ENCODE results near the gene TCAP.
"Not testable (repeated sequence)": the region's sequence is repeated elsewhere in the genome, so short reads cannot be mapped to it uniquely, and the experiment has no call there.

TCAP gene

GRCh38 chr17:39703913-39704312 is 38.8 kb downstream of the TCAP start:
- H3K9me3 ChIP-seq (ENCODE audit: control insufficient read depth, insufficient read depth, low read length) = no peaks in the 10 kb centered on the region
- no peaks in the 10 kb centered on the region for H3K27me3 ChIP-seq (ENCODE audit: control insufficient read depth, insufficient read depth, low read length)
- H3K27ac ChIP-seq (ENCODE audit: low read depth, low read length) = peak overlapping the region; percentile 68
- H3K36me3 ChIP-seq (ENCODE audit: control insufficient read depth, insufficient read depth, low read length) = peaks cover 44% of the 10 kb centered on the region
- H3K4me3 ChIP-seq (ENCODE audit: low read depth, low read length) = no peak overlapping the region; the same call in 1 of the 2 replicates
- no peak overlapping the region for H3K9ac ChIP-seq (ENCODE audit: low read depth, low read length)
- H3K4me1 ChIP-seq (ENCODE audit: control insufficient read depth, insufficient read depth, low read length) = peaks cover 58% of the 10 kb centered on the region

- Histone ChIP-seq H3K9ac (ENCODE audit: low read depth, low read length) (no peak overlapping the region), H3K9me3 (ENCODE audit: control insufficient read depth, insufficient read depth, low read length) (no peaks in the 10 kb centered on the region), H3K27me3 (ENCODE audit: control insufficient read depth, insufficient read depth, low read length) (no peaks in the 10 kb centered on the region), H3K27ac (ENCODE audit: low read depth, low read length) (peak overlapping the region; percentile 76), H3K36me3 (ENCODE audit: control insufficient read depth, insufficient read depth, low read length) (peaks cover 54% of the 10 kb centered on the region), H3K4me3 (ENCODE audit: low read depth, low read length) (peak overlapping the region; percentile 17; the same call in 1 of the 2 replicates), H3K4me1 (ENCODE audit: control insufficient read depth, insufficient read depth, low read length) (peaks cover 51% of the 10 kb centered on the region)
These were observed 39.8 kb downstream of the TCAP start for GRCh38 chr17:39704821-39705551.

GRCh38 chr17:39705786-39706348 is 40.7 kb downstream of the TCAP start:
- Histone ChIP-seq H3K4me1 (ENCODE audit: control insufficient read depth, insufficient read depth, low read length) (peaks cover 51% of the 10 kb centered on the region), H3K9me3 (ENCODE audit: control insufficient read depth, insufficient read depth, low read length) (no peaks in the 10 kb centered on the region), H3K27ac (ENCODE audit: low read depth, low read length) (peak overlapping the region; percentile 76), H3K36me3 (ENCODE audit: control insufficient read depth, insufficient read depth, low read length) (peaks cover 63% of the 10 kb centered on the region), H3K9ac (ENCODE audit: low read depth, low read length) (no peak overlapping the region; the same call in 1 of the 2 replicates), H3K27me3 (ENCODE audit: control insufficient read depth, insufficient read depth, low read length) (no peaks in the 10 kb centered on the region), H3K4me3 (ENCODE audit: low read depth, low read length) (no peak overlapping the region)

- H3K9me3 ChIP-seq (ENCODE audit: control insufficient read depth, insufficient read depth, low read length) = no peaks in the 10 kb centered on the region
- H3K4me3 ChIP-seq (ENCODE audit: low read depth, low read length) = no peak overlapping the region
- H3K36me3 ChIP-seq (ENCODE audit: control insufficient read depth, insufficient read depth, low read length) = peaks cover 68% of the 10 kb centered on the region
- H3K27ac ChIP-seq (ENCODE audit: low read depth, low read length) = no peak overlapping the region
- peaks cover 49% of the 10 kb centered on the region for H3K4me1 ChIP-seq (ENCODE audit: control insufficient read depth, insufficient read depth, low read length)
- H3K27me3 ChIP-seq (ENCODE audit: control insufficient read depth, insufficient read depth, low read length) = no peaks in the 10 kb centered on the region
- H3K9ac ChIP-seq (ENCODE audit: low read depth, low read length) = no peak overlapping the region; the same call in 1 of the 2 replicates
These were observed 41.2 kb downstream of the TCAP start for GRCh38 chr17:39706383-39706782.

- no peak overlapping the region for H3K9ac ChIP-seq (ENCODE audit: low read depth, low read length)
- no peaks in the 10 kb centered on the region for H3K27me3 ChIP-seq (ENCODE audit: control insufficient read depth, insufficient read depth, low read length)
- no peak overlapping the region for H3K27ac ChIP-seq (ENCODE audit: low read depth, low read length)
- peaks cover 73% of the 10 kb centered on the region for H3K36me3 ChIP-seq (ENCODE audit: control insufficient read depth, insufficient read depth, low read length)
- no peak overlapping the region for H3K4me3 ChIP-seq (ENCODE audit: low read depth, low read length)
- peaks cover 43% of the 10 kb centered on the region for H3K4me1 ChIP-seq (ENCODE audit: control insufficient read depth, insufficient read depth, low read length)
- H3K9me3 ChIP-seq (ENCODE audit: control insufficient read depth, insufficient read depth, low read length) = no peaks in the 10 kb centered on the region
These were observed 41.8 kb downstream of the TCAP start for GRCh38 chr17:39706921-39707337.

GRCh38 chr17:39709319-39709997 is 44.3 kb downstream of the TCAP start:
- no peak overlapping the region for H3K9ac ChIP-seq (ENCODE audit: low read depth, low read length)
- H3K4me3 ChIP-seq (ENCODE audit: low read depth, low read length) = no peak overlapping the region
- H3K27me3 ChIP-seq (ENCODE audit: control insufficient read depth, insufficient read depth, low read length) = no peaks in the 10 kb centered on the region
- H3K9me3 ChIP-seq (ENCODE audit: control insufficient read depth, insufficient read depth, low read length) = no peaks in the 10 kb centered on the region
- H3K36me3 ChIP-seq (ENCODE audit: control insufficient read depth, insufficient read depth, low read length) = peaks cover 79% of the 10 kb centered on the region
- H3K27ac ChIP-seq (ENCODE audit: low read depth, low read length) = no peak overlapping the region
- H3K4me1 ChIP-seq (ENCODE audit: control insufficient read depth, insufficient read depth, low read length) = peaks cover 18% of the 10 kb centered on the region

GRCh38 chr17:39709998-39710964 is 45.1 kb downstream of the TCAP start:
- H3K4me3 ChIP-seq (ENCODE audit: low read depth, low read length) = no peak overlapping the region
- no peaks in the 10 kb centered on the region for H3K27me3 ChIP-seq (ENCODE audit: control insufficient read depth, insufficient read depth, low read length)
- H3K9ac ChIP-seq (ENCODE audit: low read depth, low read length) = no peak overlapping the region
- H3K27ac ChIP-seq (ENCODE audit: low read depth, low read length) = no peak overlapping the region
- H3K4me1 ChIP-seq (ENCODE audit: control insufficient read depth, insufficient read depth, low read length) = peaks cover 10% of the 10 kb centered on the region
- peaks cover 87% of the 10 kb centered on the region for H3K36me3 ChIP-seq (ENCODE audit: control insufficient read depth, insufficient read depth, low read length)
- no peaks in the 10 kb centered on the region for H3K9me3 ChIP-seq (ENCODE audit: control insufficient read depth, insufficient read depth, low read length)

- not testable (repeated sequence) for H3K9me3 ChIP-seq (ENCODE audit: control insufficient read depth, insufficient read depth, low read length); H3K4me1 ChIP-seq (ENCODE audit: control insufficient read depth, insufficient read depth, low read length); H3K27me3 ChIP-seq (ENCODE audit: control insufficient read depth, insufficient read depth, low read length); H3K27ac ChIP-seq (ENCODE audit: low read depth, low read length); H3K4me3 ChIP-seq (ENCODE audit: low read depth, low read length); H3K9ac ChIP-seq (ENCODE audit: low read depth, low read length)
- H3K36me3 ChIP-seq (ENCODE audit: control insufficient read depth, insufficient read depth, low read length) = peaks cover 95% of the 10 kb centered on the region
These were observed 45.9 kb downstream of the TCAP start for GRCh38 chr17:39711071-39711470.

- Histone ChIP-seq H3K9ac (ENCODE audit: low read depth, low read length) (no peak overlapping the region), H3K27me3 (ENCODE audit: control insufficient read depth, insufficient read depth, low read length) (no peaks in the 10 kb centered on the region), H3K9me3 (ENCODE audit: control insufficient read depth, insufficient read depth, low read length) (no peaks in the 10 kb centered on the region), H3K36me3 (ENCODE audit: control insufficient read depth, insufficient read depth, low read length) (peaks cover 97% of the 10 kb centered on the region), H3K4me1 (ENCODE audit: control insufficient read depth, insufficient read depth, low read length) (no peaks in the 10 kb centered on the region), H3K27ac (ENCODE audit: low read depth, low read length) (no peak overlapping the region), H3K4me3 (ENCODE audit: low read depth, low read length) (no peak overlapping the region)
These were observed 46.7 kb downstream of the TCAP start for GRCh38 chr17:39711851-39712250.

GRCh38 chr17:39714234-39714633 is 49.1 kb downstream of the TCAP start:
- no peak overlapping the region for H3K9ac ChIP-seq (ENCODE audit: low read depth, low read length)
- no peaks in the 10 kb centered on the region for H3K27me3 ChIP-seq (ENCODE audit: control insufficient read depth, insufficient read depth, low read length)
- no peaks in the 10 kb centered on the region for H3K4me1 ChIP-seq (ENCODE audit: control insufficient read depth, insufficient read depth, low read length)
- peaks cover 97% of the 10 kb centered on the region for H3K36me3 ChIP-seq (ENCODE audit: control insufficient read depth, insufficient read depth, low read length)
- no peak overlapping the region for H3K4me3 ChIP-seq (ENCODE audit: low read depth, low read length)
- H3K27ac ChIP-seq (ENCODE audit: low read depth, low read length) = no peak overlapping the region
- H3K9me3 ChIP-seq (ENCODE audit: control insufficient read depth, insufficient read depth, low read length) = no peaks in the 10 kb centered on the region
